SK-N-SH (cell line): ENCODE measurements around the gene UST.

Experiments used
- CHD2 ChIP-seq: fragments of 150-350 bp; IDR thresholded peaks from 2 replicates; pipeline ENCODE4 v1.6.1; 2018; ENCODE audit warnings: low read length; ENCODE audit not compliant: partially characterized antibody
- EZH2phosphoT487 ChIP-seq: fragments of 200-600 bp; sonication (generic); IDR thresholded peaks from 2 replicates; pipeline ENCODE4 v1.6.1; 2017; ENCODE audit warnings: low read depth, mixed run types, mild to moderate bottlenecking, antibody characterized with exemption, moderate library complexity, borderline replicate concordance
- POLR2AphosphoS5 ChIP-seq: IDR thresholded peaks from 2 replicates; pipeline ENCODE4 v1.6.1; 2012; ENCODE audit warnings: low read depth, low read length
- RCOR1 ChIP-seq: fragments of 150-350 bp; IDR thresholded peaks from 2 replicates; pipeline ENCODE4 v1.6.1; 2017; ENCODE audit warnings: antibody characterized with exemption, low read length
- TF ChIP-seq, protein P1 (sequence below): fragments of 200-600 bp; sonication (generic); IDR thresholded peaks from 2 replicates; pipeline ENCODE4 v1.6.1; 2017; ENCODE audit warnings: antibody characterized with exemption, mild to moderate bottlenecking, moderate library complexity
- TF ChIP-seq, protein P2 (sequence below): IDR thresholded peaks from 2 replicates; pipeline ENCODE4 v1.6.1; 2012; ENCODE audit warnings: mild to moderate bottlenecking, low read depth, low read length, moderate library complexity

DNA sequence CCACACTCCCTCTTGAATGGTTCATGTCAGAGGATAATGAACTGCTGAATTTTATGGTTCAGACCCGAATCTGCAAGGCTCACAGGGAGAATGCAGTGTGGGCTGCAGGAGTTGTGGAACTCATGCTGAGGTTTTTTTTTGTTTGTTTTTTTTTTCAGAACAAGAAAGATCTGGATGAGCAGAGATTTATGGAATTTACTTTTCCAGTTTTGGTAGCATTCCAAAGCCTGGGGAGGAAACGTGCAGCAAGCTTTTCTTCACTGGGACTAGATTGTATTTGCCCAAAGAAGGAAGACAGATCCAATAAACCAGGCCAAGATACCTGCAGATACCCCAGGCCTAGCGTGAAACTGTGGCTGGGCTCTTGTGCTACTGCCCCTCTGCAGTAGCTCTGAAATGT lies 346.8 kb downstream of the UST start:
- TF ChIP-seq EZH2phosphoT487: no peak
- TF ChIP-seq, protein P1, sequence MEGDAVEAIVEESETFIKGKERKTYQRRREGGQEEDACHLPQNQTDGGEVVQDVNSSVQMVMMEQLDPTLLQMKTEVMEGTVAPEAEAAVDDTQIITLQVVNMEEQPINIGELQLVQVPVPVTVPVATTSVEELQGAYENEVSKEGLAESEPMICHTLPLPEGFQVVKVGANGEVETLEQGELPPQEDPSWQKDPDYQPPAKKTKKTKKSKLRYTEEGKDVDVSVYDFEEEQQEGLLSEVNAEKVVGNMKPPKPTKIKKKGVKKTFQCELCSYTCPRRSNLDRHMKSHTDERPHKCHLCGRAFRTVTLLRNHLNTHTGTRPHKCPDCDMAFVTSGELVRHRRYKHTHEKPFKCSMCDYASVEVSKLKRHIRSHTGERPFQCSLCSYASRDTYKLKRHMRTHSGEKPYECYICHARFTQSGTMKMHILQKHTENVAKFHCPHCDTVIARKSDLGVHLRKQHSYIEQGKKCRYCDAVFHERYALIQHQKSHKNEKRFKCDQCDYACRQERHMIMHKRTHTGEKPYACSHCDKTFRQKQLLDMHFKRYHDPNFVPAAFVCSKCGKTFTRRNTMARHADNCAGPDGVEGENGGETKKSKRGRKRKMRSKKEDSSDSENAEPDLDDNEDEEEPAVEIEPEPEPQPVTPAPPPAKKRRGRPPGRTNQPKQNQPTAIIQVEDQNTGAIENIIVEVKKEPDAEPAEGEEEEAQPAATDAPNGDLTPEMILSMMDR: no peak
- TF ChIP-seq, protein P2, sequence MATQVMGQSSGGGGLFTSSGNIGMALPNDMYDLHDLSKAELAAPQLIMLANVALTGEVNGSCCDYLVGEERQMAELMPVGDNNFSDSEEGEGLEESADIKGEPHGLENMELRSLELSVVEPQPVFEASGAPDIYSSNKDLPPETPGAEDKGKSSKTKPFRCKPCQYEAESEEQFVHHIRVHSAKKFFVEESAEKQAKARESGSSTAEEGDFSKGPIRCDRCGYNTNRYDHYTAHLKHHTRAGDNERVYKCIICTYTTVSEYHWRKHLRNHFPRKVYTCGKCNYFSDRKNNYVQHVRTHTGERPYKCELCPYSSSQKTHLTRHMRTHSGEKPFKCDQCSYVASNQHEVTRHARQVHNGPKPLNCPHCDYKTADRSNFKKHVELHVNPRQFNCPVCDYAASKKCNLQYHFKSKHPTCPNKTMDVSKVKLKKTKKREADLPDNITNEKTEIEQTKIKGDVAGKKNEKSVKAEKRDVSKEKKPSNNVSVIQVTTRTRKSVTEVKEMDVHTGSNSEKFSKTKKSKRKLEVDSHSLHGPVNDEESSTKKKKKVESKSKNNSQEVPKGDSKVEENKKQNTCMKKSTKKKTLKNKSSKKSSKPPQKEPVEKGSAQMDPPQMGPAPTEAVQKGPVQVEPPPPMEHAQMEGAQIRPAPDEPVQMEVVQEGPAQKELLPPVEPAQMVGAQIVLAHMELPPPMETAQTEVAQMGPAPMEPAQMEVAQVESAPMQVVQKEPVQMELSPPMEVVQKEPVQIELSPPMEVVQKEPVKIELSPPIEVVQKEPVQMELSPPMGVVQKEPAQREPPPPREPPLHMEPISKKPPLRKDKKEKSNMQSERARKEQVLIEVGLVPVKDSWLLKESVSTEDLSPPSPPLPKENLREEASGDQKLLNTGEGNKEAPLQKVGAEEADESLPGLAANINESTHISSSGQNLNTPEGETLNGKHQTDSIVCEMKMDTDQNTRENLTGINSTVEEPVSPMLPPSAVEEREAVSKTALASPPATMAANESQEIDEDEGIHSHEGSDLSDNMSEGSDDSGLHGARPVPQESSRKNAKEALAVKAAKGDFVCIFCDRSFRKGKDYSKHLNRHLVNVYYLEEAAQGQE: no peak
- TF ChIP-seq RCOR1: no peak
- no peak for TF ChIP-seq CHD2
- TF ChIP-seq POLR2AphosphoS5: no peak
